HG03457 (cell line): Measurements from ENCODE around the gene CCDC197.

Experiments
- ATAC-seq: cut with Tn5 transposase; IDR thresholded peaks from one replicate; pipeline ENCODE4 v1.9.1; 2021; ENCODE audit warnings: moderate number of reproducible peaks; ENCODE audit not compliant: unreplicated experiment

Gene CCDC197

GRCh38 chr14:94022532-94023411 lies 25.7 kb downstream of the CCDC197 start:
- no peak for ATAC-seq

- no peak for ATAC-seq
These were observed 27.4 kb downstream of the CCDC197 start for GRCh38 chr14:94024549-94024948.

DNA sequence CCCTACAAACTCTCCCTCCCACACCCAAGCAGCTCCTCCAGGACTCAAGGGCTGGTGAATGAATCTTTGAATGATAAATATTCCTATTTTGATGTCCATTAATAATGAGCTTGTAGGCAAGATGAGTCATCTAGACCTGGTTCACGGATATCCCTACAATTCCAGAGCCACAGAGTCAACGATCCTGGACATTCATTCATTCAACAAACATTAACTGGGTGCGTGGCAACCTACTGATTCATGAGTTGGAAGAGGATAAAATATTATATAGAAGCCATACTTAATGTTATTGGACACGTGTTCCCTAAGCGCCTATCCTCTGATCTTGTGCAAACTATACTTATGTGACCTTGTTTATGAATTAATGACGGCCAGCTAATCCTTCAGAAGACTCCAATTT lies 28.6 kb downstream of the CCDC197 start:
- ATAC-seq = no peak

DNA sequence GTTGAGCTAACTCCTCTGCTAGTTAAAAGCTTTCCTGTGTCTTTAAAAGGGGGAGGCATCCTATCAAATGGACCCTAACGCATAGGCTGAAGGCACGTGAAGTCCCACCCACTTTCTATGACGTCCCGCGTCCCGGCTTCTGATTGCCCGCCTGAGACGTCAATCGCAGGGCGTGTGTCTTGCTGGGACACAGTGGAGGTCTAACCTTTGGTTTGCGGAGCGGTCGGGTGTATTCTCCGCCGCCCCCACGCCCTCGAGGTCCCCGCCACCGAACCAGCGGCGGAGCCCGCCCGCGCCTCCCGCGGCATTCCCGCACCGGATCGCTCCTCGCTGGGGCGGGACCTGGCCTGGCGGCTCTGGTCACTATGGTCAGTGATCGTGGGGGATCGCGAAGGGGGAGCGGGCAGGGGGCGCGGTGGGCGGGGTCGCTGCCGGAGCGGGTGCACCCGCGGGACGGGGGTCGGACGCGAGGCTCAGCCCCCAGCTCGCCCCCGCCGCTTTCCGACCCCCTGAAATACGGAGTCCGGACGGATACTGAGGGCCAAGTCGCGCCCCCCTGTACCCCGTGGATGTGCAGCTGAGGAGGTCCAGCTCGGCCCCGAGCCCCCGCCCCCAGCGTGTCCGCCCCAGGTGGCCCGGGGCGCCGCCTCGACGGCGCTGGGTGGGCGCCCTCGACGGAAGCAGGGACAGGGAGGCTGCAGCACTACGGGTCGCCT lies 29.2 kb downstream of the CCDC197 start, which contains the start of gene OTUB2:
Gene OTUB2 (plus strand): TSS at position 168 of the 716 bp plus-strand sequence. CDS start 198 bp downstream, at position 366.
- peak; percentile 97 for ATAC-seq

GRCh38 chr14:94026889-94027469 lies 29.9 kb downstream of the CCDC197 start:
- ATAC-seq = no peak

- ATAC-seq = no peak
These were observed 30.7 kb downstream of the CCDC197 start for GRCh38 chr14:94027566-94028449.

DNA sequence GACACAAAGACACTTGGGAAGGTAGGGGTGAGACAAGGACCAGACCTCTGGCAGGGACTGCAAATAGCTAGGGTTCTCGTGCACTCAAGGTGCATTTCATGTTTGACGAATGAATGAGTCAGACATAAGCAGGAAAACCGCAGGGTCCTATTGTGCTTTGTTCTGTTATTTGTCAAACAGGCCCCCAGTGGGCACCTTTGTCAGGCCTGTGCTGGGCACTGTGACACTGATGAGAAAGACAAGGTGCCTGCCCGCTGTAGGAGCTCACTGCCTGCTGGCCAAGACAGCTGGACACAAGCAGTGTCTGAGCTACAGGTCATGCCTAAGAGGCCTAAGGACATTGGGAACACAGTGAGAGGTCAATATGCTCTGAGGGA lies 31.3 kb downstream of the CCDC197 start:
- ATAC-seq = no peak

- ATAC-seq = no peak
These were observed 32.2 kb downstream of the CCDC197 start for GRCh38 chr14:94029265-94029664.

- ATAC-seq = no peak
These were observed 32.6 kb downstream of the CCDC197 start for GRCh38 chr14:94029671-94030203.

GRCh38 chr14:94030571-94030970 lies 33.5 kb downstream of the CCDC197 start:
- no peak for ATAC-seq

DNA sequence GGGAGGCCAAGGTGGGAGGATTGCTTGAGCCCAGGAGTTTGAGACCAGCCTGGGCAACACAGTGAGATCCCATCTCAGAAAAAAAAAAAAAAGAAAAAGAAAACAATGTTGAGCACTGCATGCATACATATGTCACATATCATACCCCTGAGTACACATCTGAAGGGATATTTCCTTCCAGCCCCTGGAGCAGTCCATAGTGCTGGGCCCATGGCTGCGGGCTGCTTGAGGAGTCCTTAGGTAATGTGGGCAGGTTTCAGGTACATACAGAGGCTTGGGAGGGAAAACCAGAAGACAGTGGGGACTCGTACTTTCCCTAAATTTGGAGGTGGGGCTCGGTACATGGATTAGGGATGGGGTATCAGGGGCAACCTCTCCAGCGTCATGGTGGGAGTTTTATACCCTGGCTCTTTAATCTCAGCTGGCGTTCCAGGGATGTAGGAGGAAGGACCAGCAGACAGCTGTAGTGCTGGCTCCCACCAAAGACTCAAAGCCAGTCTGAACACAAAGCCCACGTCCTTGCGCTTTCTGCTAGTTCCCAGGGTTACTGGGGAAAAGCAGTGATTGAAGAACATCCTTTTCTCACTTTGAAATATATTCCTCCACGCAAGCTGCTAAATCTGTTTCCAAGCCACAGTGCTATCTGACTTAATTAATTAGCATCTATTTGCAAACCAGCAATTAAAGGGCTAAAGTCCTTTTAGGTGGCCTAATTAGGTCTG lies 34.2 kb downstream of the CCDC197 start:
- ATAC-seq = no peak

DNA sequence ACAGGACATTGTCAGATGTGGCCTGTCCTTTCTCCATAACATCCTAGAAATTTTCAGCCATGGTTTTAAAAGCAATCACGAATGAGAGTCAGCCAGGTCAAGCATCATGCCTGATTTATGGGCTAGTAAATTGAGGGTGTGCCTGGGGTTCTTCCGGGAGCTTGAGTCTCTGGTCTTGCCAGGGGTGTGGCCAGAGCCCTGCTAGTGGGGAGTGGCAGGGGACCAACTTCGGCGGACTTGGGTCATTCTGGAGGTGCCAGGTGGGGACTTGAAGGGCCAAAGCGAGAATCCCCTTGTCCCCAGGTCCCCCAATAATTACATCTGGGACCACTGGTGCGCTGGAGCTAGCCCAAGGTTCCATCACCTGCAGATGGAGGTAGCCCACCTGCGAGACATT lies 34.8 kb downstream of the CCDC197 start:
- ATAC-seq = no peak

DNA sequence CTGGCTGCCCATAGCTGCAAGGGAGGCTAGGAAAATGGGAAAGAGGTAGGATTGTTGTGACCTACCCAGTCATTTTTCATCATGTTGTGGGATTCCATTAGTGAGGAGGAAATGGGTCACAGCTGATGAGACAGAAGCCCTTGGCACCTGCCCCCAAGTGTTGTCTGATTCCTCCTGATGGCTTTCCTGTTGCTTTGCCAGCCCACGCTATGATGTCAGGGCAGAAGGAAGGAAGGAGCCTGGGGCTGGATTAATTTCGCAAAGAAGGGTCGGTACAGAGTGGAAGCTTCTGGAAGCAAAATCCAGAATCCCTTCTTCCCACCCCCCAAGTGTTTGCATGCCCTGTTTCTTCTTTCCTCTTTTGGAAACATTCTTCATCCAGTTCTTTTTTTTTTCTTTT lies 37.8 kb downstream of the CCDC197 start:
- ATAC-seq = no peak

DNA sequence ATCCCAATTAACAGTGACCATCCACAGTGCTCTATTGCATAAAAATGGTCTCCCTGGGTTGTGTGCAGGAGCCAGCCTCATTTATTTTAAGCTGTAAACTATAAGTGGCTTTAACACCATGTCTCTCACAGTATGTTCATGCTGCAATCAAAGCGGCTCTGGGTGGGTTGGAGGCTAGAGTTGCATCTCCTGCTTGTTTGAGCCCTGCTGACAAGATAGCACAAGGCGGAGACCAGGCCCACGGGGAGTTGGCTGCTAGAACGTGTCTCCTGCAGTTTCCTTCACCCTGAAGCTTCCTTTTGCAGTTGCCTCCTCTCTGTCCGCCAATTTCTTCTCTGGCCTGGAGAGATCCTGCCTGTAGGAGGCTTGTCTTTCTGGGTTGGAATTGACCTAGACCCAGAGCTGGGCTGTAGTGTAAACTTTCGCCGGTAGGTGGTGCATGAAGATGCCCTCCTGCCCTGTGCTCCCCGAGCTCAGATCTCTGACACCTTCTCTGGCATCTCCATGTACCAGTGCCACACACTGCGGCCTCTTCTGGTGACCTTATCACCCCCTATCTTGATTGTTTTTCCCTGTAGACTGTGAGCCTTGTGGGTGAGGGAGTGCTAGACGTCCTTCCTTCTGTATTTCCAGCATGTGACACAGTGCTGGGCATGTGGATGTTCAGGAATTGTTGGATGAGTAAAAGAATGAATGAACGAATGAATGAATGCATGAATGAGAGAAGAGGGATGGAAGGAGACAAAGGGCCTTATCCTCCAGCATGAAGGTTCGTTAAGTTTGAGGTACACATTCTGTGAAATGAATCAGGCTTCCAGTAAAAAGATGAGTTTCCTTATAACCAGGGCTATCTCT lies 39.4 kb downstream of the CCDC197 start:
- ATAC-seq = peak; percentile 69

- no peak for ATAC-seq
These were observed 40.9 kb downstream of the CCDC197 start for GRCh38 chr14:94037954-94038353.

- ATAC-seq = no peak
These were observed 41.4 kb downstream of the CCDC197 start for GRCh38 chr14:94038510-94038909.

DNA sequence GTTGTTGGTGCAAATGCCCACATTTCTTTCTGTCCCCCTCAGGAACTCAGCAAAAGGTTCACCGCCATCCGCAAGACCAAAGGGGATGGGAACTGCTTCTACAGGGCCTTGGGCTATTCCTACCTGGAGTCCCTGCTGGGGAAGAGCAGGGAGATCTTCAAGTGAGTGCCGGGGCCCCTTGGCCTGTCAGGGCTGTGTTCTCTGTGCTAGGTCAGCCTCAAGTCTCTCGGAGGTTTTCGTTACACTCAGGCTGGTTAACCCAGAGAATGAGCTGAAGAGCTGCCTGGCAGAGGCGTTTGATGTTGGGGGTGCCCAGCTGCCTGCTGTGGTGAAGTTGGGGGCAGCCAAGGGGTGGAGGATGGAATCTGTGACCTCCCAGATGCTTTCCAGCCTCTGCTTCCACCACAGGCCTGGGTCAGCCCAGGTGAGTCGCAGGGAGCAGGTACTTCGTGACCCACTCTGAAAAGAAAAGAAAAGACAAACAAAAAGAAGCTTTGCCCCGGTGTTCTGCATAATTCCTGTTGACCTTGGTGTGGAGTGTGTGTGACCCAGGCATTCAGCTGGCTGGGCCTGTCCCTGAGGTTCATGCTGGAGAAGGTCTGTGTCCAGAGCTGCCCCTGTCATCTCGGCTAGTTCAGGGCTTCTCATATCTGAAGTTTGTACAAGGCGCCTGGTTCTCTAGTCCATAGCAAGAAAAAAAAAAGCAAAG lies 42.0 kb downstream of the CCDC197 start:
- no peak for ATAC-seq

- no peak for ATAC-seq
These were observed 43.1 kb downstream of the CCDC197 start for GRCh38 chr14:94040247-94040646.
